HG02759 (cell line): Measurements from ENCODE around the gene HSDL2.
"Not testable (repeated sequence)": the region's sequence is repeated elsewhere in the genome, so short reads cannot be mapped to it uniquely, and the experiment has no call there.

Experiments used
- ATAC-seq: cut with Tn5 transposase; IDR thresholded peaks from one replicate; pipeline ENCODE4 v1.9.1; 2021; ENCODE audit warnings: mild to moderate bottlenecking, moderate library complexity; ENCODE audit not compliant: unreplicated experiment

The HSDL2 gene

DNA sequence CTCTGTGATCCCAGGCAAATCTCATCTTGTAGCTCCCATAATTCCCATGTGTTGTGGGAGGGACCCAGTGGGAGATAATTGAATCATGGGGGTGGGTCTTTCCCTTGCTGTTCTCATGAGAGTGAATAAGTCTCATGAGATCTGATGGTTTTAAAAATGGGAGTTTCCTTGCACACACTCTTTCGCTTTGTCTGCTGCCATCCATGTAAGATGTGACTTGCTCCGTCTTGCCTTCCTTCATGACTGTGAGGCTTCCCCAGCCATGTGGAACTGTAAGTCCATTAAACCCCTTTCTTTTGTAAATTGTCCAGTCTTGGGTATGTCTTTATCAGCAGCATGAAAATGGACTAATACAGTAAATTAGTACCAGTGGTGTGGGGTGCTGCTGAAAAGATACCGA, 14.7 kb upstream of the HSDL2 start:
- not testable (repeated sequence) for ATAC-seq

DNA sequence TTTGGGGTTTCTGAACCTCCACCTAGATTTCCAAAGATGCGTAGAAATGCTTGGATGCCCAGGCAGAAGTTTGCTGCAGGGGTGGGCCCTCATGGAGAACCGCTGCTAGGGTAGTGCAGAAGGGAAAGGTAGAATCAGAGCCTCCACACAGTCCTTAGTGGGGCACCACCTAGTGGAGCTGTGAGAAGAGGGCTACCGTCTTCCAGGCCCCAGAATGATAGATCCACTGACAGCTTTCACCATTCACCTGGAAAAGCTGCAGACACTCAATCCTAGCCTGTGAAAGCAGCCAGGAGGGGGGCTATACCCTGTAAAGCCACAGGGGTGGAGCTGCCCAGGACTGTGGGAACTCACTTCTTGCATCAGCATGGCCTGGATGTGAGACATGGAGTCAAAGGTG, 13.3 kb upstream of the HSDL2 start:
- ATAC-seq, result no peak

- no peak for ATAC-seq
Observed at GRCh38 chr9:112367465-112367864, 12.4 kb upstream of the HSDL2 start.

GRCh38 chr9:112369817-112370216, 10.1 kb upstream of the HSDL2 start:
- no peak for ATAC-seq

GRCh38 chr9:112371060-112371459, 8.8 kb upstream of the HSDL2 start:
- ATAC-seq, result no peak

DNA sequence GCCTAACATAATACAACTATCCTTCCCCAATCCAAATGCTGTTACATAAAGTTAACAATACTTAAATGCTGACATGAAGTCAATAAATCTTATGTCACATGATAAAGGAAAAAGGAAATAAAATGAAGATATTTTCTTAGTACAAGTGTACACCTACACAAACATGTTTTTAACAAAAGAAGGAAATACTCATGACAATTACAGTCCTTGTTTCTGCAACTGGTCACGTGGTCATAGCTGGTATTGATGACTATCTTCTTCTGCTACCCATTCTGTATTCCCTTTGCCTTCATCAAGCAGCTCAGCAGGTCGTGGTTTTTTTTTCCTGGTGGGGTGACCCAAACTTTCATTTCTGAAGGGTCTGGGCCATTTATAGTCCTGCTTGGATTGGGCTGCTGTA, 6.2 kb upstream of the HSDL2 start:
- ATAC-seq, result not testable (repeated sequence)

DNA sequence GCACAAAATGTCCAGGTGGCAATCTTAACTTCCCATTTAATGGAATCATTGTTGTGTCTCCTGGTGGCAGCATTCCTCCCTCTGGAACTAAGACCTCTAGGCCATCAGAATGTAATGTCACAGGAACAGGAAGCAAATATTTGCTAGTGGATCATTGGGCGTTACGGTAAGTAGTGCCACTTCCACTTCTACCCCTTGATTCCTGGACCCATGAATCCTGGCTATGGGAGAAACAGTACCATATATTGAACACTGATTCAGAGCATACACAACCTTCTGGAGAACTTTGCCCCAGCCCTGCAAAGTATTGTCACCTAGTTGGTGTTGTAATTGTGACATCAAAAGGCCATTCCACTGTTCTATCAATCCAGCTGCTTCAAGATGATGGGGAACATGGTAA, 5.7 kb upstream of the HSDL2 start:
- not testable (repeated sequence) for ATAC-seq

GRCh38 chr9:112375361-112375760, 4.5 kb upstream of the HSDL2 start:
- ATAC-seq, result no peak

- ATAC-seq, result no peak
Observed at GRCh38 chr9:112377087-112377486, 2.8 kb upstream of the HSDL2 start.

DNA sequence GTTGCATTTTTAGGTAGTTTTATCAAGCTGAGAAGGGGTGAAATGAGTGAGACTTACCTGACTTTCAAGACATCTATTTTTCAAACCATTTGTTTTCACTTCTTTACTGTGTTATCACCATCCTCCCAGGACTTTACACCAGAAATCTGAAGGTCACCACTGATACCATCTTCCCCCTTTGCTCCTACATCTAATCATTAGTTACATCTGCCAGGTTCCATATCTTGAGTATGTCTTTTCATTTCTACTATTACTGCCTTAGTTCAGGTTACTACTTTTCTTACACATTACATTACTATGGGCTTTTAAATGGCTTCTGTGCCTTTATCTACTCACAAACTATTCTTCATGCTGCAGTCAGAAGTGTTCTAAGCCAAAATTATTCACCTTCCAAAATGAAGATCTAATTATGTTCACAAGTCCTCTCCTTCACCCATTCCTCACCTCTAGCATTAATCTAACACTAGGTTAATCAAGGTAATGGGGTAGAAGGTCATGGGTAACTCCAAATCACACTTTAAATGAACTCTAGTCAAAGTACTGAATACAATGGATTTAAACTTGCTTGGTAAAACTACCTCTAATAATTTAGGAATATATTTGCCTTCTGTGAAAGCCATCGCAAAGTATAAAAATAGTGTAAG, 2.1 kb upstream of the HSDL2 start:
- ATAC-seq, result no peak

GRCh38 chr9:112378328-112379176, 1.4 kb upstream of the HSDL2 start:
- peak; percentile 15 for ATAC-seq

DNA sequence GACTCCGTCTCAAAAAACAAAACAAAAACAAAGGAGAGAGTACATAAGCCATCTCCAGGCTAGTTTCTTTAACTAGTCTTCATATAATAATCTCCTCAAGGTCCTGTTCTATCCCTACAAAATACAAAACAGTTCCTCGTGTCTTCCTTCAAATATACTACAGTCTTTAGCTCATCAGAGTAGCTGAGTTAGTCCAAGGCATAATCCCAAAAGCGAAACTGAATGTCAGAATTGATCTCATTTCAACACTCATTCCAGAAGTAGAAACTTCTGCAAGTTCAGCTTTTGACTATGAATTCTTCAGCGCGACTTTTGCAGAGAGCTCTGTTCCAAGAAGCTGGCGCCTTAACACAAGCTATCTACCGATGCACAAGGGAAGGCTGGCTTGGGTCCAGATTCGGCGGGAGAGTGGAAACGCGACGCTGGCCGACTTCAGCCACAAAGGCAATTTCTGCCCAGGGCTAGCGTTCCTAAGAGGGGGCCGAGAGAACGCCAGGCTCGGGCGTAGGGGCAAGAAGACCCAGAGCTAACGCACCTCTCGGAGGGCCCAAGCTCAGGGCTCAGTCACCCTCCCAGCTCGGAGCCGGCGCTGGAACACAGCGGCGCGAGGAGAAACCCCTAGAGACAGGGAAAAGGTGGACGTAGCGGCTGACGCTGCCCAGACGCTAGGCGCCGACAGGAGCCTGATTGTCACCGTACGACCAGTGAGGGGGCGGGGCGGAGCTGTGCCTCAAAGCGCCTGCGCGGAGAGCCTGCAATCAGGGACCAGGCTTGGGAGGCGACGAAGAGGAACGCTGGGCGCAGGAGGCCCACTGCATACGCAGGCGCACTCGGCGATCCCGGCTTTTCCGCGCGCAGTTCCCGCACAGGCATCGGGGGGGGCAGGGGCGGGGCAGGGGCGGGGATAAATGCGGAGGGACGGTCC, 469 bp upstream of the HSDL2 start:
- ATAC-seq, result peak; percentile 87

GRCh38 chr9:112380825-112381221, 915 bp downstream of the HSDL2 start:
- no peak for ATAC-seq

DNA sequence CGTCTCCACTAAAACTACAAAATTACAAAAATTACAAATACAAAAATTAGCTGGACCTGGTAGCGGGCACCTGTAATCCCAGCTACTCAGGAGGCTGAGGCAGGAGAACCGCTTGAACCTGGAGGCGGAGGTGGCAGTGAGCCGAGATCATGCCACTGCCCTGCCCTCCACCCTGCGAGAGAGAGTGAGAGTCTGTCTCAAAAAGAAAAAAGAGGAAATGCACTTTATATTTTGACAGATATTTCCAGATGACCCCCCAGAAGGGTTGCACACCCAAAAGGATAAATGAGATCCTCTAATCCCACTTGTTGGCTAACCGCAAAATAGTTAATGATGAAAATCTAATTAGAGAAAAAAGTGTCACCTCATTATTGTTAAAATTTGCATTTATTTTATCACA, 2.2 kb downstream of the HSDL2 start:
- no peak for ATAC-seq

- no peak for ATAC-seq
Observed at GRCh38 chr9:112382501-112383364, 2.8 kb downstream of the HSDL2 start.

GRCh38 chr9:112384219-112384618, 4.3 kb downstream of the HSDL2 start:
- ATAC-seq, result no peak

DNA sequence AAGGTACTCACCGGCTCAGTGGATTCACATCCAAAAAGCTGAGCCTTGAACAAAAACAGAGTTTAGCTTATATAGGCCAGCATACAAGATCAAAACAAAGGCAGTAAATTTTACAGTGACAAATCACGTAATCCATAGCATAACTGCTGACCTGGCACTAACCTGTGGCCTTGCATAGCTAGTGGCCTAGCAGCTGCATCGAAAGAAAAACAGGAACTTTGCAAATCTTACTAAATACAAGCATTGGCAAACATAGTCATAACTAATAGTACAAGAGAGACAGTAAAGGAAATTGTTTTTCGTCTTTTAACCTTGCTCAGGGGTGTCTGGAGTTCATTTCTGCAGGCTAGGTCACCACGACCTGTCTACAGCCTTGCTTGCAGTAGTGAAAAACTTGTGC, 4.8 kb downstream of the HSDL2 start:
- no peak for ATAC-seq

- ATAC-seq, result no peak
Observed at GRCh38 chr9:112387115-112387514, 7.2 kb downstream of the HSDL2 start.

- ATAC-seq, result not testable (repeated sequence)
Observed at GRCh38 chr9:112389897-112390296, 10.0 kb downstream of the HSDL2 start.

DNA sequence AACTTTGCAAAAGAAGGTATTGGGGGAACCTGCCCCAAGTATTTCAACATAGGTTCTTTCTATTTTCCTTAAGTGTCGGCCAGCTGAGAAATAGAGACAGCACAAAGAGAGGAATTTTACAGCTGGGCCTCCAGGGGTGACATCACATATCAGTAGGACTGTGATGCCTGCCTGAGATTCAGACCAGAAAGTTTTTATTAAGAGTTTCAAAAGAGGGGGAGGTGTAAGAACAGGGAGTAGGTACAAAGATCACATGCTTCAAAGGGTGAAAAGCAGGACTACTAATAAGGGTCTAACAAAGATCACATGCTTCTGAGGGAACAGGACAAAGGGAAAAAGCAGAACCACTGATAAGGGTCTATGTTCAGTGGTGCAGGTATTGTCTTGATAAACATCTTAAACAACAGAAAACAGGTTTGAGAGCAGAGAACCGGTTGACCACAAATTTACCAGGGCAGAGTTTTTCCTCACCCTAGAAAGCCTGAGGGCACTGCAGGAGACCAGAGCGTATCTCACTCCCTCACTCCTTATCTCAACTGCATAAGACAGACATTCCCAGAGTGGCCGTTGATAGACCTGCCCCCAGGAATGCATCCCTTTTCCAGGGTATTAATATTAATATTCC, 12.1 kb downstream of the HSDL2 start:
- ATAC-seq, result not testable (repeated sequence)
